Stimulated activated CD8-positive, alpha-beta memory T cell treated with anti-CD3 and anti-CD28 coated beads, Interleukin-4, amount 100 ng/mL, for 4 hours (primary cell): ENCODE results near the gene NTRK3.

Experiments
- DNase-seq, 2 donors: peaks; one replicate each; pipeline ENCODE4 v3.0.0-alpha.2; 2020; ENCODE audit warnings: low read depth in 2 of 2, low spot score in 1 of 2

NTRK3 gene

DNA sequence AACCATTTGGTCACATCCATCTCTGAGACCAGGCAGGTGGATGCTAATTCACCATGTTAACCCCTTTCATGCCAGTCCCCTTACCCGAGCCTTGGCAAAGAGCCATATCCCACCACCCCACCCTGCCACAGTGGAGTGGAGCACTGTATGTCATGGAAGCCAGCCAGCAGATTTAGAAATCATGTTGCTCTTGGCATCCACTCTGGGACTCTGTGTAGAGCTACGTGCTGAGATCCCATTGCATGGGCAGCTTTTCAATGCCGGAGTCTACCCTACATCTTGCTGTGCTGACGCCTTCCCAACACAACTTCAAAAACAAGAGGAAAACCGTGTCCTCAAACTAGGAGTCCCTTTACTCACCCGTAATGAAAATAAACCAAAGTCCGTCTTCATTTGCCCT is 131.0 kb downstream of the NTRK3 start:
- DNase-seq: no peak

DNA sequence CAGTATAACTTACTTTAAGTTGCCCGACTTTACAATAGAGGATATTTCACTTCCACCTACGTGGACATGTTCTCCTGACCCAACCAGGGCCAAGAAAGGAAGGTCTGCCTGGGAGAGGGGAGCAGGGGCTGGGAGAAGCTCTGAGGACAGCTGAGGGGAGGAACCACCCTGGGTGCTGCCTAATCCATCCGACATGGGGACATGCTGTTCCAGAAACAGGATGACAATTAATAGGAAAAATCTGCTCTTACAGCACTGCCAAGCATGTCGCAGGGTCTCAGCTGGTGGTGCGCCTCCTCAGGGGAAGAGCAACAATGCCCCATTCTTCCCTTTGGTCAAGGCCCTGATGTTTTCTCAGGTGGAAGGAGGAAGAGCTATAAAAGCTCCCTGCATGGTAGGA is 132.3 kb downstream of the NTRK3 start:
- no peak for DNase-seq

DNA sequence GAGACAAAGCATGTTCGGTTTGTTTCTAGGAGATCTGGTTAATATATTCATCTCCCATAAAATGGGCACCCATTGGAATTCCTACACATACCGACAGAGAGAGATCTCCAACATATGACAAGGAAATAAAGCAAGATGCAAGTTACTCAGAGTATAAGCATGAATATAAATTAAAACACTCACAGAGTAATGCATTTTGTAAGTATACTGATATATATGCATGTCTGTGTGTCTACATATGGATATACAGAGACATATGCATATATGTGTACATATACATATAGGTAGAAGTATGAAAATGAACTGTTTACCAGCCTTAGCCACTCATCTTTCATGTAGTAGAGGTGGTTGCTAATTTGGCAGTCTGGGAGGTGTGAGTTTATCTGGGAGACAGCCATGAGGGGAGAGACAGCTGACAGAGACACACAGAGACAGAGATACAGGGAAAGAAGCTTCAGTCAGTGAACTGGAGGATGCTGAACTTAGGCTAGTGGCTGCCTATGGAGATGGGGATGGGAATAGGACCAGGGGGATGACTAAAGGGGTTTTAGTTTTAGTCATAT is 134.5 kb downstream of the NTRK3 start:
- no peak for DNase-seq

- no peak for DNase-seq
Observed at GRCh38 chr15:88120026-88120425, 136.5 kb downstream of the NTRK3 start.

DNA sequence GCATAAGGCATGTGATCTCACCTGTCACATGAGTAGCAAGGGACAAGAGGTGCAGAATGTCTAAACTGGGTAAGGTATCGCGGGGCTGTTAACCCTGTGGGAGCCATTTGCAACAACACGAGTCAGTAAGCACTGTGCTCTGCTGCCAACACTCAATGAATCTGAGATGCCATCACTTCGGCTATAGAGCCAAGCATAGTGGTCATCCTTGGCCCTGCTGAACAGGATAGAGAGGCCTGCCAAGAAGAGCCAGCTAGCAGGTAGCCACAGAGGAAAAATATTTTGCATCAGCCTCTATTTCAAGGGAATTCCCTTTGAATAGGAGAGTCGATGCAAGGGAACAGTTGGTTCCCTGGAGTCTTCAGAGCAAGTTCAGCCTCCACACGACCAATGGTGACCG is 137.8 kb downstream of the NTRK3 start:
- no peak for DNase-seq

DNA sequence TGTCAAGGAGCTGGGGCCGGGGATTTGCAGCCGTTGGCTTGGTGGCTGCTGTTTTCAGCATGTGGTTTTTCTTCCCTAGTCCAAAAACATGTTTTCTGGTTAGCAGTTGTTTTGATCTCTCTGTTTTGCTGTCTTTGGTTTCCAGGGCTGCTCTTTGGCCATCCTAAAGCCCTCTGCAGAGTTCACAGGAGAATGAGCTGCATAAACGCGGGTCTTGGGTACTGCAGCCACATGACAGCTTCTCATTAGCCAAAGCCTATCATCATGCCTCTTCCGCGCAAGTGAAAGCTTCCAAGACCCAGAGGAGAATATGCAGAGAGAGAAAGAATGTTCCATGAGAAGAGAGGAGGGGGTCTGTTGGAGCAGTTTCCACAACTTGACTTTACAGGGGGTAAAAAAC is 138.5 kb downstream of the NTRK3 start:
- no peak for DNase-seq

DNA sequence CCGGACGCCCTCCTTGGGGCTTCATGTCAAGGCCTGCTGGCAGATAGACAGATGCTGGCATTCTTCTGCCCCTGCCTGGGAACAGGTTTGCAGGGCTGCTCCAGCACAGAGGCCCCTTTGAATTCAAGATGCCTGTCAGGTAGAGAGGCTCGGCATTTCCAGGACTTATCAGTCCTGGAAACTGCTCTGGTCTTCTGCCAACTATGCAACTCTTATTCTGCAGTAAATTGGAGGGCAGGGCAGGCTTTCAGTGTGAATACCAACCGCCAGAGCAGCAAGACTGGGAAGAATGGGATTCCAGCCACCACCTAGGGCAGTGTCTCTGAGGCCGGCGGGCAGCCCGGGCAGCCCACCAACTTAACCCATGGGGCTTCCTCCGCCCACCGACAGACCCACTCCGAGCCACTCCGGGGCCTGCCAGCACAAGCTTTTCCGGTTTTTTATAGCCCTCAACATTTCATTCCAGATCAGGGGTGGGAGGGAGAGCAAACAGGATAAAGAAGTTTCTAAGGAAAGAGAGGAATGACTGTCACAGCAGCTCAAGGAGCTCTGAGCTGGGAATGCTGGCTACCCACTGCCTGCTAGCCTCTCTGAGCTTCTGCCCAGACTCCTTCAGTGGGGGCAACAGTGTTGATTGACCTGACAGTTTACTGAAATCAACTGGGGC is 140.9 kb downstream of the NTRK3 start:
- no peak for DNase-seq

DNA sequence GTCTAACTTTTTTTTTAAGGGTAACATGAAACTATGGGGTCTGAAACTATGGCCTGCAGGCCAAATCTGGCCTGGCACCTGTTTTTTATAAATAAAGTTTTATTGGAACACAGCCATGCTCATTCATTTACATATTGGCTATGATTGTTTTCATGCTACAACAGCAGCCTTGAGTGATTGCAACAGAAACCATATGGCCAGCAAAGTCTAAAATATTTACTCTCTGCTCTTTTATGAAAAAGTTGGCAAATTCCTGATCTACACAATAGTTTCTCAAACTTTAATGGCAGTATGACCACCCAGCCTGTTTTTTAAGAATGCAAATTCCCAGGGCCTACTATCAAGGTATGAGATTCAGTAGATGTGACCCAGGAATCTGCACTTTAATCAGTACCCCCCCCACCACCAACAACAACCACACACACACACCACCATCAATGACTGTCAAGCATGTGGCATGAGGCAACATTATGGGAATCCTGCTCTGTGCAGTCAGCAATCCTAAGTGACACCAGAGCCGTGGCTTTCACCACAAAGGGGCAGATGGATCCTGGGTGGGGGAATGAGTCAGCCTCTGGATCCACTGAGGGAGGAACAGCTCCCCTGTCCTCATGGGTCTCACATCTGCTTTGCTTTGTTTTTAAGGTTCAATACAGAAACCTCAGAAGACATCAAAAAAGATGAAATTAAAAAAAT is 142.8 kb downstream of the NTRK3 start:
- no peak for DNase-seq

- no peak for DNase-seq
Observed at GRCh38 chr15:88108991-88109390, 147.5 kb downstream of the NTRK3 start.

DNA sequence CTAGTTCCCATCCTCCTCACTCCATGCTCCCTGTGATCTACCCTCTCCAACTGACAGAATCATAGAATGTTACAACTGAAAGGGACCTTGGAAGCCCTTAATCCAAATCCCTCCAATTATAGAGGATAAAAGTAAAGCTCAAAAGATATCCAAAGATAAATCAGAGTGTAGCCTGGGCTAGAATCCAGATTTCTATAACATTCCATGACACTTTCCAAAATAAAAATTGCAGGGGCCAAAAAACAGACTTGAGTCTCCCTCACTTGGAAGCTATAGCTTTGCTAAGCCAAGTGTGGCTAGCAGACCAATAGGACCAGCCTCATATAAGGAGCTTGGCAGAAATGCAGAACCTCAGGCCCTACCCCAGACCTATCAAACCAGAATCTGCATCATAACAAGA is 148.1 kb downstream of the NTRK3 start:
- no peak for DNase-seq

GRCh38 chr15:88106074-88106473 is 150.5 kb downstream of the NTRK3 start:
- no peak for DNase-seq

DNA sequence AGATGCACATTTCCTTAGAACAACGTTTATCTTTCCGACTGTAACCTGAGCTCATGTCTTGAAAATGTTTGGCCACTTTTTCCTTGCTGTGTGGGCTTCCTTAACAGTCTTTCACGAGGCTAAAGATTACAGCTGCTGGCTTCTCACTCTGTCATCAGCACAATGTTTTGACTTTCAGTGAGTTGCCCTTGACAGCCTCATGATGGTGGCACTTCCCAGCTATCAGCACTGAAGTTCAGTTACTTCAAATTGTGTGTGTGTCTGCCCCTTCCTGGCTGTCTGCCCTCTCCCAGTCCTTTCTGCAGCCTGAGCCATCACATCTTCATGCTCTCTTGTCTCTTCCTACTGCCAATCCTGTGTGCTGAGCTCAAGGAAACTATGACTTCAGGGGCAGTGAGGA is 152.2 kb downstream of the NTRK3 start:
- DNase-seq: no peak

DNA sequence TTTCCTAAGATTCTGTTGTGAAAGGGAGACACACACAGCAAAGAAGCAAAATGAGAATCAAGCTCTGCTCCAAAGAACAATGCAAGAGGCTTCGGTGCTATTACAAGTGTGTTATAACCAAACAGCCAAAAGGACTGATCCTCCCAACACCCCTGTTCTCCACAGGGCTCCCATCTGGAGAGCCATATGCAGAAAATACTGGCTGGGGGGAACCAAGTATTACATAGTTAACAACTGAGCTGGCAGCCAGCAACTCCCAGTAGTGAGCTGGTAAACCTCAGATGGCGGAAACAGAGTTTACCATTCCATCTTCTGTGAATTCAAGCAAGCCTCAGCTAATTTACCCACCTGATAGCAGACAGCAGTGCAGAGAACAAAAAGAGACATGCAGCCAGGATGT is 156.4 kb downstream of the NTRK3 start:
- no peak for DNase-seq

DNA sequence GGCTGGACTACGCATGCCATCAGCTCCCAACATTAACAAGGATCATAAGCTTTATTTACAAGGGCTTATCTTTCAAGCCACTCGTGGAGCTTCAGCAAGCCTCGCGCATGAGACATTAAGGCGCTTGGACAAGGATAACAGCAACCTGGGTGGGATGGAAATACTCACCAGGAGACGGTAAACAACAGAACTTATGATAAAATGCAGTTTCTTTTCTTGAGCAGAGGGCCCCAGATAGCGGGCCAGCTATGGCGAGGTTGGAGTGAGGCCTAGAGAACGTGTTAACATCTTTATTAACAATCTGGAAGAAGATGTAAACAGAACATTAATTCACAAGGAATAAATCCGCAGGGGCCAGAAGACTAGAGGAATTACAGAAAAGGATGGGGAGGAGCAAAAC is 158.2 kb downstream of the NTRK3 start:
- DNase-seq: no peak

GRCh38 chr15:88091444-88092016 is 165.0 kb downstream of the NTRK3 start:
- no peak for DNase-seq

DNA sequence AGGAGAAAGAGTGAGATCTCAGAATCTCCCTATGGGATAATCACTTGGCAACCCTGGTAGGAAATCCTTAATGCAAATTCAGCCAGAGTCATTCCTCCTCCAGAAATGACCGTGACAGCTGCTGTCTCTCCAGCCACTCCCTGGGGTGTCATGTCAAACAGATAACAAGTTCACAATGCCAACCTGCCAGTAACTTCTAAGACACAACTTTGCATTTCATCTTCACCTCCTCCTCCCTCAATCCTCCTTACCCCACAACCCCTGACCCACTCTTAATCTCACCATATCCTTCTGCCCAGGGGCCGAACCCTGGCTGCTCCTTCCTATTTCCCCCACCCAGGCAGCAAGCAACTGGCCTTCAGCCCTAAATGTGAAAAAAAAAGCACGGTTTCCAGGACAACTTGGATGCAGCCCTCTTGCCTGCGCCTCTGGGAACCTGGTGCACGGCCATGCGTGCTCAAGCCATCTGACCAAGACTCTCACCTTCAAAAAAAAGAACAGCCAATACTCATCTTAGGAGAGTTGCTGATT is 166.0 kb downstream of the NTRK3 start:
- DNase-seq: no peak

GRCh38 chr15:88089731-88090130 is 166.8 kb downstream of the NTRK3 start:
- no peak for DNase-seq

- no peak for DNase-seq
Observed at GRCh38 chr15:88089024-88089620, 167.4 kb downstream of the NTRK3 start.

GRCh38 chr15:88083811-88084760 is 172.5 kb downstream of the NTRK3 start:
- no peak for DNase-seq

GRCh38 chr15:88080616-88081015 is 175.9 kb downstream of the NTRK3 start:
- DNase-seq: no peak
